GM12892 (cell line): ENCODE results near the gene DNAH6.

Experiments used
- DNase-seq: peaks from one replicate; pipeline ENCODE4 v3.0.0; 2011; ENCODE audit not compliant: insufficient read length
- FAIRE-seq: peaks from 2 replicates; lab custom pipeline; 2011; peaks lifted over from hg19 to GRCh38; lab: Jason Lieb, UNC
- POLR2A ChIP-seq: IDR thresholded peaks from 2 replicates; pipeline ENCODE4 v1.6.1; 2011; ENCODE audit warnings: low read depth, low read length, control low read depth
- POLR2AphosphoS5 ChIP-seq: IDR thresholded peaks from 2 replicates; pipeline ENCODE4 v1.6.1; 2011; ENCODE audit warnings: low read depth, low read length, control low read depth
- TAF1 ChIP-seq: IDR thresholded peaks from 2 replicates; pipeline ENCODE4 v1.6.1; 2011; ENCODE audit warnings: low read depth, mild to moderate bottlenecking, control low read depth, low read length, borderline replicate concordance

DNAH6 gene

GRCh38 chr2:84556190-84556589 lies 39.9 kb downstream of the DNAH6 start:
- FAIRE-seq (no peak), DNase-seq (no peak)
- no peak for TF ChIP-seq POLR2A

- DNase-seq (no peak), FAIRE-seq (no peak)
- no peak for TF ChIP-seq POLR2AphosphoS5
- TF ChIP-seq TAF1: no peak
- TF ChIP-seq POLR2A: no peak
Measured at GRCh38 chr2:84559838-84560237, 43.5 kb downstream of the DNAH6 start.

GRCh38 chr2:84579661-84580060 lies 63.4 kb downstream of the DNAH6 start:
- TF ChIP-seq POLR2A (no peak), TAF1 (no peak), POLR2AphosphoS5 (no peak)
- no peak for FAIRE-seq
- no peak for DNase-seq

- TF ChIP-seq TAF1: no peak
- no peak for TF ChIP-seq POLR2AphosphoS5
- TF ChIP-seq POLR2A: no peak
- FAIRE-seq (no peak), DNase-seq (no peak)
Measured at GRCh38 chr2:84603911-84604310, 87.6 kb downstream of the DNAH6 start.

GRCh38 chr2:84613082-84613481 lies 96.8 kb downstream of the DNAH6 start:
- TF ChIP-seq TAF1: no peak
- TF ChIP-seq POLR2A: no peak
- no peak for TF ChIP-seq POLR2AphosphoS5
- FAIRE-seq: no peak
- no peak for DNase-seq

- TF ChIP-seq POLR2A (no peak), POLR2AphosphoS5 (no peak), TAF1 (no peak)
- DNase-seq (no peak), FAIRE-seq (no peak)
Measured at GRCh38 chr2:84619794-84620371, 103.6 kb downstream of the DNAH6 start.

GRCh38 chr2:84628486-84628885 lies 112.2 kb downstream of the DNAH6 start:
- FAIRE-seq (no peak), DNase-seq (no peak)
- no peak for TF ChIP-seq TAF1
- TF ChIP-seq POLR2AphosphoS5: no peak
- no peak for TF ChIP-seq POLR2A

GRCh38 chr2:84629550-84629949 lies 113.3 kb downstream of the DNAH6 start:
- DNase-seq (no peak), FAIRE-seq (no peak)
- TF ChIP-seq POLR2AphosphoS5: no peak
- no peak for TF ChIP-seq POLR2A
- no peak for TF ChIP-seq TAF1

GRCh38 chr2:84631047-84631446 lies 114.7 kb downstream of the DNAH6 start:
- DNase-seq: no peak
- no peak for FAIRE-seq
- TF ChIP-seq POLR2AphosphoS5 (no peak), POLR2A (no peak), TAF1 (no peak)

- FAIRE-seq: no peak
- DNase-seq: no peak
- no peak for TF ChIP-seq POLR2A
- TF ChIP-seq POLR2AphosphoS5: no peak
Measured at GRCh38 chr2:84631985-84632384, 115.7 kb downstream of the DNAH6 start.

GRCh38 chr2:84636080-84636971 lies 120.0 kb downstream of the DNAH6 start:
- DNase-seq (no peak), FAIRE-seq (no peak)
- TF ChIP-seq POLR2AphosphoS5 (no peak), TAF1 (no peak), POLR2A (no peak)

GRCh38 chr2:84639751-84640150 lies 123.5 kb downstream of the DNAH6 start:
- TF ChIP-seq POLR2AphosphoS5 (no peak), TAF1 (no peak), POLR2A (no peak)
- DNase-seq (no peak), FAIRE-seq (no peak)
